HFF-Myc (cell line): Measurements from ENCODE around the gene ZNF155.
A peak's percentile ranks its signal among the peaks of the same experiment; 100 is the strongest.
"Not testable (repeated sequence)": the region's sequence is repeated elsewhere in the genome, so short reads cannot be mapped to it uniquely, and the experiment has no call there.

Experiments
- DNase-seq: peaks from one replicate; pipeline ENCODE4 v3.0.0-alpha.2; 2011; ENCODE audit warnings: low read depth; ENCODE audit errors: extremely low read depth
- H3K4me3 ChIP-seq: replicated peaks from 2 replicates; pipeline ENCODE4 v1.5.1; 2011; ENCODE audit warnings: low read depth, mild to moderate bottlenecking, control low read depth, low read length
- CTCF ChIP-seq: IDR thresholded peaks from 2 replicates; pipeline ENCODE4 v1.5.1; 2012; ENCODE audit warnings: mild to moderate bottlenecking, low read depth, low read length, control low read depth; ENCODE audit errors: missing control alignments

ZNF155 gene

DNA sequence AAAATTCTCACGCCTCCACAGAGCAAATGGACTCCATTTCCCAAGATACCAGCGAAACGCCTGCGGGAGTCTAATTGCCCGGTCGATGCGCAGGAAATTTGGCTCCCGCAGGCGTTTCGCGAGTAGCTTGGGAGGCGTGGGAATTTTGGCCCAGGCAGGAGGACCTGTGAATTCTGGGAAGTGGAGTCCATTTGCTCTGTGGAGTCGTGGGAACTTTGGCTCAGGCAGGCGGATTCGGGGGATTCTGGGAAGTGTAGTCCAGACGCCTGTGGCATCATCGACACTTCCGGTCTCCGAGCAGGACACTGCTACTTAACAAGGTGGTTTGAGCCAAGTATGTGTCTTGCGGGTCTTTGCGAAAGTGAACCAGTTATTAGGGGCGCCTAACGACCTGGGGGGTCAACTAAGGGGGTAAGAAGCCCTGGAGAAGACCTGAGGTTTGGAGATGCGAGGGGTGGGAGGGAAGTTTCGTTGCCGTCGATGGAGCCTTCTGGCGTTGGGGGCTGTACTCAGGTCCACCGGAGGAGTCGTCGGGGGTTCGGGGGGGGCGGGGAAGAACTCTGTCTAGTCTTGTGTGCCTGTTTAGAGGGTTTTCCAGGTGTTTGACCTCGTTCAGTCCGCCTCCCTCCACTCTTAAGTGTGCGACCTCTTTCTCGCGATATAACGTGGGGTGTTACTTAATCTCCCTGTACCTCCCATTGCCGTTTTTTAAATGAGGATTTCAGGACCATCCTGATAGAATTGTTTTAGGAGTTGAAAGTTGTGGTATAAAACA is at the start of gene ZNF155:
Gene ZNF155, plus strand, starts transcription at position 277 of the 775 bp plus-strand sequence. CDS start 4,356 bp downstream, outside the sequence.
- H3K4me3 ChIP-seq = peak within 1 kb of the TSS; percentile 57
- TF ChIP-seq CTCF = no peak
- DNase-seq = peak; percentile 97

DNA sequence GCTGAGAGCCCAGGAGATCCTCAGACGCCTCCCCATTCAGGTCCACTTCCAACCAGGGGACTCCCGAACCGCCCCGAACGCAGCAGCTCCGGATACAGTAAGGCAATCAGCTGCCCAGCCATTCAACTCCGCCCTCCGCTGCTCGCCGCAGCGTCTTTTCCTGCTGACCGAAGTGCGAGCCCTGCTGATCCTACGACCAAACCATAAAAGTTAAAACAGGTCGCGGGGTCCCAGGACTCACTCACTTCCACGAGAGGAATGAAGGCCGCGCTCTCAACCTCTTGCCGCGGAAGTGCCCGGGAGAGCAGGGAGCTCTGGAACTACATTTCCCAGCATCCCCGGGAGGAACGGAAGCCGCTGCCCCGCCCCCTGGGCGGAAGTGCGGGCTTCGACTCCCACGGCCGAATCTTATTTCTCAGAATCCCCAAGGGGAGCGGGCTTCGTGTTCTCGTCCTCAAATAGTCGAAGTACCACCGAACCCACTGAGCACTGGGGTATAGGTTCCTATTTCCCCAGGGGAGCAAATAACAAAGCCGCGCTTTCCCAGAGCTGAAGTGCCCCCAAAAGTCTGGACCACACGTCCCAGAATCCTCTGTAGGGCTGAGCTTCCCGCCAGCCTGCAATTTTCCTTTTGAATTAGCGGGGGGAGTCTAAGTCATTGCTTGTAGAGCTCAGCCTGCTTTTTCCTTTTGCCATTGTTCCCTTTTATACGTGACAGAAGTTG is 48.8 kb upstream of the ZNF155 start, which contains the start of gene ZNF45:
Gene ZNF45, minus strand, starts transcription at position 298 of the 724 bp plus-strand sequence. CDS start 13,097 bp downstream, outside the sequence.
- no peak for TF ChIP-seq CTCF
- H3K4me3 ChIP-seq = peak within 1 kb of the TSS; percentile 74
- peak; percentile 59 for DNase-seq

DNA sequence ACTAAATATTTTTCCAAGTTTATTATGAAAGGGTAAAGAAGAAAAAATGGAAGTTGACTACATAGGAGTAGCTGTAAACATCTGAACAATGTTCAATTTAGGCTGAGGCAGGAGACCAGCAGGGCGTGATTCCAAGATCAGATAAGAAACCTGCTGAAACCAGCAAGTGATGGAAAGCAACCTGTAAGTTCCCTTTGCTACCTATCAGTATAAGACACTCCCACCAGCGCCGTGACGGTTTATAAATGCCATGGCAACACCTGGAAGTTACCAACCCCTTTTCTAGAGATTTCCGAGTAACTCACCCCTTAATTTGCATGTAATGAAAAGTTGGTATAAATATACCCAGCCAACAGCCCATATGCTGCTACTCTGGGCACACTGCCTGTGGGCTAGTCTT is 47.8 kb upstream of the ZNF155 start:
- no peak overlapping the region for H3K4me3 ChIP-seq
- TF ChIP-seq CTCF = no peak

DNA sequence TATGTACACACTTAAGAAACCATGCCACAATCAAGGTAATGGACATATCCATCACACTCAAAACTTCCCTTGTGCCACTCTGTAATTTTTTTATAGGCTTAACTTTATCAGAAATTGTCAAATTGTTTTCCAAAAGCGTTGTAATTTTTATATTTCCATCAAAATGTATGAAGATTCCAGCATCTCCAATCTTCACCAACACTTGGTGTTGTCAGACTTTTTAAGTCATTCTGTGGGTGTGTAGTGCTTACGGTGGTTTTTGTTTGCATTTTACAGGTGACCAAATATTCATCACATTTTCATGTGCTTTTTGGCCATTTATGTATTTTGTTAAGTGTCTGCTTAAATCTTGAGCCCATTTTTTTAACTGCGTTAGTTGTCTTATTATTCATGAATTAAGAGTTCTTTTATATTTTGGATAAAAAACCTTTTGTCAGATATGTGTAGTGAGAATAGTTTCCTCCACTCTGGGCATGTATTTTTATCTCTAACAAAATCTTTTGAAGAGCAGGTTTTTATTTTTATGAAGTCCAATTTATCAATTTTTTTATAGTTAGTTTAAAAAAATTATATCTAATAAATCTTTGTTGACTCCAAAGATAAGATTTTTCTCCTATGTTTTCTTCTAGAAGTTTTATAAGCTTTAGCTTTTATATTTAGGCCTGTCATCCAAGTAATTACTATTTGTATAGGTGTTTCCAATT is 44.3 kb upstream of the ZNF155 start:
- H3K4me3 ChIP-seq = no peak overlapping the region
- TF ChIP-seq CTCF = no peak
- no peak for DNase-seq

More for the DNA sequence above, 47.8 kb upstream of the ZNF155 start:
- no peak for DNase-seq

- no peak for TF ChIP-seq CTCF
- no peak for DNase-seq
- H3K4me3 ChIP-seq = no peak overlapping the region
Observed at GRCh38 chr19:43940719-43941118, 43.3 kb upstream of the ZNF155 start.

- no peak for TF ChIP-seq CTCF
- DNase-seq = no peak
- no peak overlapping the region for H3K4me3 ChIP-seq
Observed at GRCh38 chr19:43941209-43941608, 42.8 kb upstream of the ZNF155 start.

- DNase-seq, H3K4me3 ChIP-seq: not testable (repeated sequence)
Observed at GRCh38 chr19:43947412-43947811, 36.6 kb upstream of the ZNF155 start.

DNA sequence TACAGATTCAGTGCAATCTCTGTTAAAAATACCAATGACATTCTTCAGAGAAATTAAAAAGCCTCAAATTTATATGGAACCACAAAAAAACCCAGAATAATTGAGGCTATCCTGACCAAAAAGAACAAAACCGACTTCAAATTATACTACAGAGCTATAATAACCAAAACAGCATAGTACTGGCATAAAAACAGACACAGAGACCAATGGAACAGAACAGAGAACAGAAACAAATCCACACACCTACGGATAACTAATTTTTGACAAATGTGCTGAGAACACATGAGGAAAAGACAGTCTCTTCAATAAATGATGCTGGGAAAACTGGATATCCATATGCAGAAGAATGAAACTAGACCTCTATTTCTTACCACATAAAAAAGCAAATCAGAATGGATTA is 34.2 kb upstream of the ZNF155 start:
- H3K4me3 ChIP-seq, DNase-seq: not testable (repeated sequence)
